ENCODE measurements around the gene ADCYAP1.
"Not testable (repeated sequence)": the region's sequence is repeated elsewhere in the genome, so short reads cannot be mapped to it uniquely, and the experiment has no call there.

The ADCYAP1 gene

GRCh38 chr18:904218-905090, at the start of gene ADCYAP1:
Gene ADCYAP1, plus strand, starts transcription at chr18:904871. Its CDS starts 516 bp downstream, at chr18:905387.
- H3K4me3 ChIP-seq (ENCODE audit: low read depth, low read length), result no peak within 1 kb of the TSS
- peaks cover 61% of the 10 kb centered on the region for H3K27me3 ChIP-seq (replicated peaks)
- in situ Hi-C loops (cut with HindIII; ENCODE audit: low pct_ligation_motif_present, low sequenced_read_pairs), result no loop called here

DNA sequence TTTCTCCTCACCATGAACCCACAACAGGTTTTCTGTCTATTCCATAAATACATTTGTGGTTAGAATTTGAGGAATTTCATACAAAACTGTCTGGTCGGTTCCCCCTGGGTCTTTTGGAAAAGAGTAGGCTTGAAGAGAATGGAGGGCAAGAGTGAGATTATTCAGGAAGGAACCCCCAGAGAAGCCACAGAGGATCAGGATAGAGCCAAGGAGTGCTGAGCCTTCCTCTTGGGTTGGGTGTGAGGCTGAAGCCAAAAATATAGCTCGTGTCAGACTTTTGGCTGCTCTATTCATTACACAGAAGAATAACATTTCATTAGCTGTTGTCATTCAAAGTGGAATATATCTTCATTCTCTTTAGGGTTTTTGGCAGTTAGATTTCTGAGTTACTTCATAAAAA, 46.7 kb upstream of the ADCYAP1 start:
- in situ Hi-C loops (cut with HindIII; ENCODE audit: low pct_ligation_motif_present, low sequenced_read_pairs), result no loop called here
- no peak overlapping the region for H3K4me3 ChIP-seq (ENCODE audit: low read depth, low read length)
- H3K27me3 ChIP-seq (replicated peaks), result no peaks in the 10 kb centered on the region
- no peak for DNase-seq
- no peak overlapping the region for H3K27ac ChIP-seq
- H3K36me3 ChIP-seq (replicated peaks), result no peaks in the 10 kb centered on the region
- TF ChIP-seq, protein P1, sequence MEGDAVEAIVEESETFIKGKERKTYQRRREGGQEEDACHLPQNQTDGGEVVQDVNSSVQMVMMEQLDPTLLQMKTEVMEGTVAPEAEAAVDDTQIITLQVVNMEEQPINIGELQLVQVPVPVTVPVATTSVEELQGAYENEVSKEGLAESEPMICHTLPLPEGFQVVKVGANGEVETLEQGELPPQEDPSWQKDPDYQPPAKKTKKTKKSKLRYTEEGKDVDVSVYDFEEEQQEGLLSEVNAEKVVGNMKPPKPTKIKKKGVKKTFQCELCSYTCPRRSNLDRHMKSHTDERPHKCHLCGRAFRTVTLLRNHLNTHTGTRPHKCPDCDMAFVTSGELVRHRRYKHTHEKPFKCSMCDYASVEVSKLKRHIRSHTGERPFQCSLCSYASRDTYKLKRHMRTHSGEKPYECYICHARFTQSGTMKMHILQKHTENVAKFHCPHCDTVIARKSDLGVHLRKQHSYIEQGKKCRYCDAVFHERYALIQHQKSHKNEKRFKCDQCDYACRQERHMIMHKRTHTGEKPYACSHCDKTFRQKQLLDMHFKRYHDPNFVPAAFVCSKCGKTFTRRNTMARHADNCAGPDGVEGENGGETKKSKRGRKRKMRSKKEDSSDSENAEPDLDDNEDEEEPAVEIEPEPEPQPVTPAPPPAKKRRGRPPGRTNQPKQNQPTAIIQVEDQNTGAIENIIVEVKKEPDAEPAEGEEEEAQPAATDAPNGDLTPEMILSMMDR (IDR thresholded peaks at IDR 0.05; ENCODE audit: low read depth, low read length, missing control alignments), result no peak

More at GRCh38 chr18:904218-905090, at the start of gene ADCYAP1:
- TF ChIP-seq, protein P1 (IDR thresholded peaks at IDR 0.05; ENCODE audit: low read depth, low read length, missing control alignments), result peak; percentile 33
- H3K27ac ChIP-seq, result no peak within 1 kb of the TSS
- no peaks in the 10 kb centered on the region for H3K36me3 ChIP-seq (replicated peaks)
- no peak for DNase-seq

DNA sequence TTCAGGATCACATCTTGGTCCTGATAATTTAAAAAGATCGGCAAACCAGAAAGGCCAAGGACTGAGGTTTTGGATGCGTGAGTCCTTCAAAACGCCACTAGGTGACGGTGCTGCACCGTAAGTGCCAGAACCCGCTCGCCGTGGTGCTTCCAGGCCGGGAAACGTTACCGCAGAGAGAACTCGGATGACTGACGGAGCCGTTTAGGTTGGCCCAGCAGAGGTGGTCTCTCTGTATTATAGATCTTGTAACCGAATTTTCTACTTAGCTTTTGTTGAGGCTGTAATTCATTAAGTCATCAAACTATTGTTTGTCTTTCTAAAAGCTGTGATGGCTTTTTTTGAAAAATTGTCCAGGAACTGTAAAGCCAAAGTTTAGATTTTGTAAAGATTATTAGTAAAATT, 39.8 kb upstream of the ADCYAP1 start:
- in situ Hi-C loops (cut with HindIII; ENCODE audit: low pct_ligation_motif_present, low sequenced_read_pairs), result no loop called here
- H3K36me3 ChIP-seq (replicated peaks), result no peaks in the 10 kb centered on the region

GRCh38 chr18:867257-867656, 37.4 kb upstream of the ADCYAP1 start:
- H3K4me3 ChIP-seq (ENCODE audit: low read depth, low read length), result no peak overlapping the region
- in situ Hi-C loops (cut with HindIII; ENCODE audit: low pct_ligation_motif_present, low sequenced_read_pairs), result no loop called here
- TF ChIP-seq, protein P1 (IDR thresholded peaks at IDR 0.05; ENCODE audit: low read depth, low read length, missing control alignments), result no peak
- DNase-seq, result no peak
- no peaks in the 10 kb centered on the region for H3K36me3 ChIP-seq (replicated peaks)
- no peak overlapping the region for H3K27ac ChIP-seq
- H3K27me3 ChIP-seq (replicated peaks), result peaks cover 2% of the 10 kb centered on the region

More for the DNA sequence above, 39.8 kb upstream of the ADCYAP1 start:
- Histone ChIP-seq H3K27me3 (replicated peaks) (peaks cover 2% of the 10 kb centered on the region), H3K27ac (no peak overlapping the region), H3K4me3 (ENCODE audit: low read depth, low read length) (no peak overlapping the region)
- DNase-seq, result peak; percentile 59
- TF ChIP-seq, protein P1 (IDR thresholded peaks at IDR 0.05; ENCODE audit: low read depth, low read length, missing control alignments), result peak; percentile 100

GRCh38 chr18:873426-873825, 31.2 kb upstream of the ADCYAP1 start:
- H3K36me3 ChIP-seq (replicated peaks); DNase-seq; in situ Hi-C loops (cut with HindIII; ENCODE audit: low pct_ligation_motif_present, low sequenced_read_pairs); H3K27me3 ChIP-seq (replicated peaks); H3K4me3 ChIP-seq (ENCODE audit: low read depth, low read length); H3K27ac ChIP-seq: not testable (repeated sequence)

DNA sequence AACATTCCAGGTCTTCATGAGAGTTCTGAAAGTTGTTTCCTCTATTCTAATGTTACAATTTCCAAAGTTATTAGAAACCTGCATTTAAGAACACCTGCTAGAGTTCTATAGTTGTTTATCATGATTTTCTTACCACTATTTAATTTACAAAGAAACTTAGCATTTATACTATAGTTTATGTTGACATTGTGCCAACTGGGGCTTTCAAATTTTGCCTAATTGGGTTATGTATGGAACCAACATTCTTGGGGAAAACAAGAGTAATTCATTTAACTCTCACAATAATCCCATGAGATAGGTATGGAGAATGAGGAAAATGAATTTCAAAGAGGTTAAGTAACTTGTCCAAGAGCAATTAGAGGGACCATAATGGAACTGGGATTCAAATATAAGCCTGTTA, 28.8 kb upstream of the ADCYAP1 start:
- TF ChIP-seq, protein P1 (IDR thresholded peaks at IDR 0.05; ENCODE audit: low read depth, low read length, missing control alignments), result no peak
- Histone ChIP-seq H3K27ac (no peak overlapping the region), H3K27me3 (replicated peaks) (no peaks in the 10 kb centered on the region), H3K4me3 (ENCODE audit: low read depth, low read length) (no peak overlapping the region), H3K36me3 (replicated peaks) (no peaks in the 10 kb centered on the region)
- no peak for DNase-seq
- in situ Hi-C loops (cut with HindIII; ENCODE audit: low pct_ligation_motif_present, low sequenced_read_pairs), result no loop called here

Measured in brain microvascular endothelial cell (primary cell).